Retina (tissue), 1 donor: ENCODE data around the gene ARID3A.

Experiments used
- DNase-seq: peaks from one replicate; pipeline ENCODE4 v3.0.0-alpha.2; 2016

The ARID3A gene

GRCh38 chr19:963486-963951 lies 37.7 kb downstream of the ARID3A start:
- no peak for DNase-seq

DNA sequence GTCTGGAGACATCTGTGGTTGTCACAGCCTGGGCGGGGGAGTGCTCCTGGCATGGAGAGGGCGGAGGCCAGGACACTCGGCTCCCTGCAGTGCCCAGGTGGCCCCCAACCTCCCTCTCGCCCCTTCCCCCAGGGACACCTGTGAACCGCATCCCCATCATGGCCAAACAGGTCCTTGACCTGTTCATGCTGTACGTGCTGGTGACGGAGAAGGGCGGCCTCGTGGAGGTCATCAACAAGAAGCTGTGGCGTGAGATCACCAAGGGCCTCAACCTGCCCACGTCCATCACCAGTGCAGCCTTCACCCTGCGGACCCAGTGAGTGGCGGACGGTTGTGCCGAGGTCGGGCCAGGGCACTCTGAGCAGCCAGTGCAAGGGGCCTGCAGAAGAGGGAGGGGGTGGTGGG lies 38.3 kb downstream of the ARID3A start:
- DNase-seq = no peak

- no peak for DNase-seq
These were observed 39.2 kb downstream of the ARID3A start for GRCh38 chr19:964761-965694.

DNA sequence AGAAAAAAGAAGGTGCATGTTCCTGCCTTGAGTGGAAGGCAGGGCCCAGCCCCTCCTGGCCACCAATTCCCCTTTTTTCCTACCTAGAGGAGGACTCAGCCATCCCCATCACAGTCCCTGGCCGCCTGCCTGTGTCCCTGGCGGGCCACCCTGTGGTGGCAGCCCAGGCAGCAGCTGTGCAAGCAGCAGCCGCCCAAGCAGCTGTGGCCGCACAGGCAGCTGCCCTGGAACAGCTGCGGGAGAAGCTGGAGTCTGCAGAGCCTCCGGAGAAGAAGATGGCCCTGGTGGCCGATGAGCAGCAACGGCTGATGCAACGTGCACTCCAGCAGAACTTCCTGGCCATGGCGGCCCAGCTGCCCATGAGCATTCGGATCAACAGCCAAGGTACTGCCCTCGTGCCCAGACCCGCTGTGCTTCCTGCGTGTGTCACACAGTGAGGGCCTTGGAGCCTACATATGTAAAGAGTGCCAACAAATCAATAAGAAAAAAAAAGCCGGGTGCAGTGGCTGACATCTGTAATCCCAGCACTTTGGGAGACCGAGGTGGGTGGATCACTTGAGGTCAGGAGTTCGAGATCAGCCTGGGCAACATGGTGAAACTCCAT lies 40.8 kb downstream of the ARID3A start:
- DNase-seq = no peak

DNA sequence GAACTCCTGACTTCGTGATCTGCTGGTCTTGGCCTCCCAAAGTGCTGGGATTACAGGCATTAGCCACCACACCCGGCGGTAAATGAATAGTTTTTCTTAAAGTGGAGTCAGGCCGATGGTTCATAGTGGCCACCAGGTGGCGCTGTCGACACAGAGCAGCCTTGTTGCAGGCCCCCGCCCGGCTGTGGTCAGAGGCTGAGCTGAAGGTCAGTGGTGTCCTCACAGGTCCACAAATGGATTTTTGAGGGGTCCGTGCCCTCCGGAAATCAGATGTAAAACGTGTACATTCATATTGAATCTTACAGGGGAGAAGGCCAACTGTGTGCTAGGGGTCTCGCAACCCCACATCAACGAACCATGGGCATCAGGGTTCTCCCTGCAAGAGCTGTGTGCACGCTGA lies 44.9 kb downstream of the ARID3A start:
- no peak for DNase-seq

GRCh38 chr19:971795-972194 lies 46.0 kb downstream of the ARID3A start:
- DNase-seq = no peak

DNA sequence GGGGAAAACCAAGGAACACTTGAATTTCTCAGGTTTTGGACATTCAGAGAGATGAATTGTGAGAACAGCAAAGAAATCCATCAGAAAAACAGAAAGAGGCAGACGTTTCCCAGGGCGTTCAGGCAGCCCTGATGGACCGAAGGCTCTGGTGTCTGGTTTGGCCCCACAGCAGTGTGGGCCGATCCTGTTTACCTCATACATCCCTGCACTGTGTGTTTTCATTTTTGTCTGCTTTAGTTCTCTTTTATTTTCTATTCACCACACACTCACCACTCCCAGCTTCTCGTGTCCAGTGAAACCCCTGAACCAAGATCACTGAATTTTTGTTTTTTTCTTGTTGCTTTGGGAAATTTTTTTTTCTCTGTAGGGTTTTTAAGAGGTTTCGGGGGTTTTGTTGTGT lies 46.4 kb downstream of the ARID3A start:
- DNase-seq = no peak

GRCh38 chr19:973726-974563 lies 48.1 kb downstream of the ARID3A start:
- DNase-seq = no peak

DNA sequence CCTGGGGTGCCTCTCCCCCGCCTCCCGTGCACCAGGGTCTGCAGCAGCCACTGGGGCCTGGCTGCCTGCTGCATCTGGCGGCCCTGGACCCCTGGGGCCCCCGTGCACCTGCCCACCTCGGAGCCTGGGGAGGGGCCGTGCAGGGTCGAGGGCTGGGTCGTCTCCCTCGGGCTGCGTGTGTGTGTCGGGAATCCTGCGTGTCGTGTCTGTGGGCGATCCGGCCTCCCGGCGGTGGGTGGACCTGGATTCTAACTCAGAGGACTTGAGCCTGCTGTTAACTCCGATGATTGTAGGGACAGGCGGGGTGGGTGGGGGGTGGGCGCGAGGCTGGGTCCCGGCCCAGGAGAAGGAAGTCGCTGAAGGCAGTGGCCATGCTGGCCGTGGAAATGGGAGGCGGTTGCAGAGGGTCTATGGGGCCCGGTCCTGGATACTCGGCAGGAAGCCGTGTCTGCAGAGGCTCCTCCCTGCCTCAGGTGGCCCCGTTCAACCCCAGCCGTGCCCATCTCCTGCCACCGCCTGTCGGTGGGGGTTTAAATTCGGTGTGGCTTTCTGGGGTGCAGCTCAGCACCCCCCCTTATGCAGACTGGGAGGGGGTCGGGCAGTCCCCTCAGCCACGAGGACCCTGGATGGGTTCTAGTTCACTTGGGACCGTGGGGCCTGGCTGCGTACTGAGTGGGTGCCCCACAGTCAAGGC lies 48.9 kb downstream of the ARID3A start:
- no peak for DNase-seq

- no peak for DNase-seq
These were observed 50.6 kb downstream of the ARID3A start for GRCh38 chr19:976476-976875.

GRCh38 chr19:977058-977464 lies 51.2 kb downstream of the ARID3A start:
- DNase-seq = no peak

DNA sequence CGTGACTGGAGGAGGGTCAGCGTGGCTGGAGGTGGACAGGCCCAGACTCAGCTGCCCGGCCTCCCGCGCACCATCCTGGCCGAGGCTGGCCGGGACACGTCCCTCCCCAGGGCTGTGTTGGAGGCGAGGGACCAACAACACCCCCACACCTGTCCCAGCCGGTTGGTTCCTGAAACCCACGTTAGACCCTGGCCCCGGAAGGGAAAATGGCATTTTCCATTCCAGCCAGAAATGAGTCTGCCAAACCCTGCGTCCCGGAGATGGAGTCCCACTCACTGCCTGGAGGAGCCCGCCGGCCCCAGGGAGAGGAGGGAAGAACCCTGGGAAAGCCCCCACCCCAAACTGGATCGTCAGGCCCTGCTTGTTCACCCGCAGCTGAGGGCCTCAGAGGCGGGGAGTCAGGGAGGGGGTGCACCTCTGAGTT lies 53.5 kb downstream of the ARID3A start:
- DNase-seq = no peak

DNA sequence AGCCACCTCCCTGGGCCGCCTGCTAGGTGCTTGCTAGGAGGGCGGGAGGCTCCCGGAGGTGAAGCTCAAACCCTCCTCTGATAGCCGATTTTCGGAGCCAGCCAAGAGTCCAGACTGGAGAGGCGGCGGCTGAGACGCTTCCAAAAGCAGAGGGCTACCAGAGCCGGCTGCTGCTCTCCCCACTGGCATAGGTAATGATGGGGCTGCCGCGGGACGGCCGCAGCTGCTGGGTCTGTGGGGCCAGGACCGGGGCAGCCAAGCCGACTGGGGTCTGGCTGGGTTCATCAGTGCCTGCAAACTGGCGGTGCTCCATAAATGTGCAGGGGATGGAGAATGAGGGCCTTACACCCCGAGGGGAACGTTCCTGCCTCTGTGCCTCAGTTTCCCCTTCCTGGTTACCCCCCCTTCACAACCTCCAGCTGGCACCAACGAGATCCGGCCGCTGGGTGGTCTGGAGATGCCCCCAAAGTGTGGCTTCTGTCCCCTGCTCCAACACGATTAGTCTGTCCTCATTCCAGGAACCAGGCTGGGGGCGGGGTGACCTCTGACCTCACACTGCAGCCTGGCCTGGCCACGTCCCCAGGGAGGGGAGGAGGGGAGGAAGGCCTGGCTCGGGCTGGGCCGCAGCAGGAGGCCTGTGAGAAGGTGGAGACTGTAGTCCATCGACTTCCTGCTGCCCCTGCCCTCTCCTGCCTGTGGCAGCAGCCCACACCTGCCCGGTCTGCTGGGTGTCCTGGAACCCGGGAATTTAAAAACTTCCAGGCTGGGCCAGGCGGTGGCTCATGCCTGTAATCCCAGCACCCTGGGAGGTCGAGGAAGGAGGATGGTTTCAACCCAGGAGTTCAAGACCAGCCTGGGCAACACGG lies 54.5 kb downstream of the ARID3A start:
- peak; percentile 42 for DNase-seq

DNA sequence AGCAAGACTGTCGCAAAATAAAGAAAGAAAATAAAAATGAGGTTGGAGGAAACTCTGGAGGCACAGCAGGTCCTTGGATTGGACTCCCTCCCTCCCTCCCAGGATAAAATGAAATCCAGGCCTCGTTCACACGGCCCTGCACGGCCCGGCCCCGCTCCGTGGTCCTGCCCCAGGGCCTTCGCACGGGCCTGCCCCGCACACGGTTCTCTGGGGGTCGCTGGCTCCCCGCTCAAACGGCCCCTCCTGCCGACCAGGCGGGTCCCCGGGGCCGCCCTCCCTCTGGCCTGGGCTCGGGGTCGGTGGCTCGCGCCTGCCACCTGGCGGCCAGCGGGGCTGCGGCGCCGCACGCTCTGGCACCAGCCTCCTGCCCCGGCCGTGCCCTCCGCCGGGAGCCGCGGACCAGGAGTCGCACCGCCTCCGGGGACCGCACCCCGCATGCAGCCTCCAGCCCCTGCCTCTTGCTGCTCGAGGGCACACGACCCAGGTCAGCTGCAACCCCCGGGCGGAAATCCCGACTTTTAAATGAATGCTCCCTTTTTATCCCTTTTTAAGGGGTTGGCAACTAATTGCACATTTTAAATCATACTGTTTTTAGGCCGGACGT lies 56.8 kb downstream of the ARID3A start:
- DNase-seq = peak; percentile 89

DNA sequence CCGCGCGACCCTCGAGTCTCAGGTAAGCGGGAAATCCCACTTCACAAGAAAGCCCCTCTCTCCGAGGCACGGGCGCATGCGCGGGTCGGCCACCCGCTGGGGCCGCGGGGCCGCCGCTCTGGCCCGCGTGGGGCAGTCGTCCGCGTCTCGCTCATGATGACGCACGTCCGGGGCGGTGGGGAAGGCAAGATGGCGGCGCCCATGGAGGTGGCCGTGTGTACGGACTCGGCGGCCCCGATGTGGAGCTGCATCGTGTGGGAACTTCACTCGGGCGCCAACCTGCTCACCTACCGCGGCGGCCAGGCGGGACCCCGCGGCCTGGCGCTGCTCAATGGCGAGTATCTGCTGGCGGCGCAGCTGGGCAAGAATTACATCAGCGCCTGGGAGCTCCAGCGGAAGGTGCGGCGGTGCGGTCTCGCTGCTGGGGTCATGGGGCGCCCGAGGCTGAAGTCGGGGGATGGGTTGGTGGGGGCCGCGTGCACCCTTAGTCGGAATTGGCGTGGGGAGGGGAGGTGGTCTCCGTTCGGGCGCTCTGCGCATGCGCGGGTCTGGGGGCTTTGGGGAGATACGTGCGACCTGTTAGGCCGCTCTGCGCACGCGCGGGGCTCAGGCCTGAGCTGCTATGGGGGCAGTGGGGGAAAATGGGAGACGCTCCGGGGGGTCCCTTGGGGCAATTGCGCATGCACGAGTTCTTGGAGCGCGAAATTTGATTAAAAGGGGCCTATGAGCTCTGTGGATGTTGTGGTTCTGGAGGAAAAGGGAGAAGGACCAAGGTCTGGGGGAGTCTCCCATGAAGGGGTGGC lies 58.5 kb downstream of the ARID3A start, which contains the start of gene WDR18:
TSS of gene WDR18 (plus strand) at position 181 of the 803 bp plus-strand sequence. CDS start at position 190, 9 bp downstream.
- DNase-seq = peak; percentile 96

GRCh38 chr19:986083-986482 lies 60.2 kb downstream of the ARID3A start:
- DNase-seq = no peak

- DNase-seq = no peak
These were observed 62.2 kb downstream of the ARID3A start for GRCh38 chr19:988081-988480.

DNA sequence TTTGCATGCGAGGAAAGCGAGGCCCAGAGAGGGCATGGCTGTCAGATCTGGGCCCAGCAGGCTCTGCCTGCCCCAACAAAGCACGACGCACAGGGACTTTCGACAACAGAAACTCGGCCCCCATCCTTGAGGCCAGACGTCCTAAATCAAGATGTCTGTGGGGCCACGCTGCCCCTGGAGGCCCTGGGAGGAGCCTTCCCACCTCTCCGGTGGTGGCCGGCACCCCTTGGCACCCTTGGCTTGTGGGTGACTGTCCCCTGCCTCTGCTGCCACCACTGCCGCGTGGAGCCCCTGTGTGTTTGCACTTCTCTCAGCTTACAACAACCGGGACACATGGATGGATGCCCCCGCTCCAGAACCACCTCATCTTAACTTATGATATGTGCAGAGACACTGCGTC lies 62.7 kb downstream of the ARID3A start:
- no peak for DNase-seq

GRCh38 chr19:989381-990081 lies 63.7 kb downstream of the ARID3A start:
- no peak for DNase-seq
